Large intestine (tissue), 12 donors: ENCODE data around the gene FAM83C. TPM values are rescaled to one million over a fixed set of nuclear protein-coding genes. Genes with fewer than 3 reads are reported as not detected.
A peak's percentile ranks its signal among the peaks of the same experiment; 100 is the strongest.

Experiments
- DNase-seq, 2 donors: peaks; one replicate each; pipeline versions ENCODE4 v3.0.0 to v3.0.0-alpha.2; 2013
- H3K27ac ChIP-seq: one replicate; pipeline ENCODE4 v1.5.1; 2013; ENCODE audit warnings: low read length
- H3K27me3 ChIP-seq: 2 replicates; pipeline ENCODE4 v1.6.1; 2013; ENCODE audit warnings: low read length; ENCODE audit not compliant: control insufficient read depth, insufficient read depth
- H3K36me3 ChIP-seq: 2 replicates; pipeline ENCODE4 v1.6.1; 2013; ENCODE audit warnings: low read length; ENCODE audit not compliant: control insufficient read depth, insufficient read depth
- H3K4me1 ChIP-seq: one replicate; pipeline ENCODE4 v1.6.1; 2013; ENCODE audit warnings: low read length; ENCODE audit not compliant: control insufficient read depth, insufficient read depth
- H3K4me3 ChIP-seq: one replicate; pipeline ENCODE4 v1.5.1; 2013; ENCODE audit warnings: low read length
- H3K9me3 ChIP-seq: one replicate; pipeline ENCODE4 v1.6.1; 2013; ENCODE audit warnings: mild to moderate bottlenecking, low read depth, low read length, moderate library complexity; ENCODE audit not compliant: control insufficient read depth
- WGBS: methylation state at CpG from one replicate; pipeline ENCODE4 v1.1.5; 2013; ENCODE audit warnings: low lambda C conversion rate; ENCODE audit not compliant: insufficient coverage; 5-methylcytosine and 5-hydroxymethylcytosine counted together
- long read RNA-seq, 11 donors: transcript quantifications; one replicate each; lab custom pipeline, GENCODE V29; 2026
- polyA plus RNA-seq: library from polyadenylated mRNA; unstranded; fragments of 120-200 nt; gene quantifications from one replicate; pipeline ENCODE4 v1.2.1, GENCODE V29; 2013

Gene FAM83C
- polyA plus RNA-seq = 0.01 TPM
- long read RNA-seq, donor 1 = 0 reads
- long read RNA-seq, donor 2 = 0 reads
- long read RNA-seq, donor 3 = 0 reads
- long read RNA-seq, donor 4 = 0 reads
- long read RNA-seq, donor 5 = 0 reads
- long read RNA-seq, donor 6 = 0 reads
- long read RNA-seq, donor 7 = 0 reads
- long read RNA-seq, donor 8 = 0 reads
- long read RNA-seq, donor 9 = 0 reads
- long read RNA-seq, donor 10 = 0 reads
- long read RNA-seq, donor 11 = 0 reads

DNA sequence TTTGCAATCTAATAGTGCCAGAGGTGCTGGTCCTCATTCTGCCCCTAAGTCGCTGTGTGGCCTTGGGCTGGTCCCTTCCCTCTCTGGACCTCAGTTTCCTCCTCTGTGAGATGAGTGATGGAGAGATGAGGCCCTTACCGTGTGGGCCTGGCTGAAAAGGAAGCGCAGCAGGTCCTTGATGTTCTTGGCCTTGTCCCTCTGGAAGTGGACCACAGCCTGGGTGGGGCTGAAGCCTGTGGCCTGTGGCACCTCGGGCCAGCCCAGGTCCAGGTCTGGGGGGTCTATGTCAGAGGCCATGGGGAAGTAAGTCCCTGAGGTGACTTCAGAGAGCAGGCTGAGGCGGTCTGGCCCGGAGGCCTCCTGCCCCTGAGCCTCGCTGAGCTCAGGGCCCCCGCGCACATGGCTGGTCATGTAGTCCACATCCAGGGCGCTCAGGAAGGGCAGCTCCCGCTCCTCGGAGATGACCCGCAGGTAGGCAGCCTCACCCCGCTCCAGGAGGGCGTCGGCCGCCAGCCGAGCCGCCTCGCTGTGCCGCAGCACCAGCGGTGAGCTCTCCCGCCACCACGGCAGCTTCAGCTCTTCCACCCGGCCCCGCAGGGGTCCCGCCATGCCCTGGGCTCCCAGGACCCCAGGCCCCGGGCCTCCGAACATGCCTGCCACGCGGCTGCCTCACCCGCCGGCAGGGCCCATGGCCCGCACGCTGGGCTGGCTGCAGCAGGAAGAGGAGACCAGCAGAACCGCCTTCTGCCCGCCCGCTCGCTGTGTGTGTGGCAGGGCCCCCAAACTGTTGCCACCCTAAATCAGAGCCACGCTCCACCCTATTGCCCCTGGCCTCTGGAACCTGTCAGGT is at the start of gene FAM83C:
FAM83C (minus strand) TSS at position 772 of the 850 bp plus-strand sequence; CDS start at position 651, 121 bp downstream.
- Histone ChIP-seq H3K27ac (no peak within 1 kb of the TSS), H3K4me1 (peaks cover 17% of the 10 kb centered on the region), H3K27me3 (no peaks in the 10 kb centered on the region), H3K9me3 (no peaks in the 10 kb centered on the region), H3K4me3 (no peak within 1 kb of the TSS), H3K36me3 (no peaks in the 10 kb centered on the region)
- DNase-seq = no peak
- no CpG with 5 or more reads among the region's 40 CpGs for WGBS

DNA sequence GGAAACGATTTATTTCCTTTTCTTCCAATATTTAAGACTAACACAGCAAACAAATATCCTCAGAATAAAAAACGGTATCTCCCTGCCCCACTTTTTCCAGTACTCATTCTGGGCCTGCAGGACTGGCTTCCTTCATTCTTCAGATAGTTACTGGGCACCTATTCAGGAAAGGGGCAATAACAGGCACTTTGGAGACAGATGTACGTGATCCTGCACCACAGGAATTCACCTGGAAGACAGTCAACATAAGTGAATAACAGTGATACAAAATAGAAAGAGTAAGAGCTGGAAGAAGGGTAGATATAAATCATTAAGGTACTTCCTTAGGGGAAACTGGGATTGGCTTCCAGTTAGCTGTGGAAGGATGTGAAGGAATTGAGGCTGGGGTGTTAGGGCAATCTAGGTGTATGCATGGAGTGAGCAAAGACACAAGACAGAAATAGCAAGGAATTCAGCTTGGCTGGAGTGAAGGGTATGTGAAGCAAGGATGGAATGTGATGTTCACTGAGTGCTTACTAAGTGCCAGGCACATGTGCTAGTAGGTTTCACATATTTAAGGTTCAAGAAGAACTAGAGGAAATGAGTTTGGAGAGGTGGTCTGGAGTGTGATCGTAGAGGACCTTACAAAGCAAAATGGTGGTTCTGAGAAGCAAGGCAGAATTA is 49.3 kb upstream of the FAM83C start:
- Histone ChIP-seq H3K4me1 (no peaks in the 10 kb centered on the region), H3K4me3 (no peak overlapping the region), H3K36me3 (peaks cover 37% of the 10 kb centered on the region), H3K9me3 (no peaks in the 10 kb centered on the region), H3K27me3 (no peaks in the 10 kb centered on the region), H3K27ac (no peak overlapping the region)
- WGBS = 100% methylated on average over 1 of the region's 4 CpGs
- DNase-seq = no peak

DNA sequence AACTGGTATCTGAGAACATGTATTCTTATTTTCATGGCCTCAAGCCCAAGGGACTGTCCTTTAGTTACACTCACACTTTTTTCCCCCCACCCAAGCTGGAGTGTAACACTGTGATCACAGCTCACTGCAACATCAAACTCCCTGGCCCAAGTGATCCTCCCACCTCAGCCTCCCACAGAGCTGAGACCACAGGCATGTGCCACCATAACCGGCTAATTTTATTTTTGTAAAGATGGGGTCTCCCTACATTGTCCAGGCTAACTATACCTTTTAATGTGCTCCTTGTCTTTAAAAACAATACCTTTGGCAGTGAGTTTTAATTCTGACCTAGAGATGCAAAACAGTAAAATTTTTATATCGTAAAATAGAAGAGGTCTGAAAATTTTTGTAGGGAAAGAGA is 48.2 kb upstream of the FAM83C start:
- Histone ChIP-seq H3K4me3 (no peak overlapping the region), H3K9me3 (no peaks in the 10 kb centered on the region), H3K27ac (no peak overlapping the region), H3K36me3 (peaks cover 27% of the 10 kb centered on the region), H3K27me3 (no peaks in the 10 kb centered on the region), H3K4me1 (no peaks in the 10 kb centered on the region)
- no peak for DNase-seq
- 100% methylated on average over 1 of the region's 2 CpGs for whole genome bisulfite sequencing

DNA sequence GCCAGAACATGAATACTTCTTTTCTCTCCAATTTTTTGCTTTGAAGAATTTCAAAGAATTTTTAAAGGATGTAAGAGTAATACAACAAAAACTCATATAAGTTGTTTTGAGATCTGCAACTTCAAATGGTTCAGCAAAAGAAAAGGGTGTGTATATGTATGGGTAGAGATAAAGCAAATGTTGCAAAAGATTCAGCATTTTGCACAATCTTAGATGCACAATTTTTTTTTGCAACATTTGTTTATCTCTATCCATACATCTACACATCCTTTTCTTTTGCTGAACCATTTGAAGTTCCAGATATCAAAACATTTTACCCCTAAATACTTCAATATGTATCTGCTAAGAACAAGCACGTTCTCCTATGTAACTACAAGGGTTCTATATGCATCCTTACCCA is 47.4 kb upstream of the FAM83C start:
- Histone ChIP-seq H3K4me3 (no peak overlapping the region), H3K27ac (no peak overlapping the region), H3K27me3 (no peaks in the 10 kb centered on the region), H3K4me1 (no peaks in the 10 kb centered on the region), H3K36me3 (peaks cover 22% of the 10 kb centered on the region), H3K9me3 (no peaks in the 10 kb centered on the region)
- WGBS = no CpG with 5 or more reads among the region's 1 CpG
- no peak for DNase-seq

DNA sequence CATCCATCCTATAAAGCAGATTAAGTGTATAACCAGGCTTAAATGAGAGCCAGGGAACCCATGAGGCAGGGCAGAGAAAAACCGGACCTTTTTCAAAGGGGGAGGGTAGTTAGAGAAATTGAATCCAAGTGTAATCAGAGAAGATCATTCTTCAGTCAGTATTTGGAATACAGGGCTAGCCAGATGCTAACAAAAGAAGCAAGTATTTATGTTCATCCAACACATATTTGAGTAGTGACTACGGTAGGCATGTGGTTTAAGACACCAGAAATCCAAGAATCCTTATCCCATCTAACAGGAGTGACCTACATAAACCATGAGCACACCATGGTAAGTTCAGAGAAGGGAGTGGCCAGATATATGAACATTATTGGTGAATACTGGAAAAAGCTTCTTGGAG is 46.8 kb upstream of the FAM83C start:
- no CpG with 5 or more reads among the region's 2 CpGs for WGBS

DNA sequence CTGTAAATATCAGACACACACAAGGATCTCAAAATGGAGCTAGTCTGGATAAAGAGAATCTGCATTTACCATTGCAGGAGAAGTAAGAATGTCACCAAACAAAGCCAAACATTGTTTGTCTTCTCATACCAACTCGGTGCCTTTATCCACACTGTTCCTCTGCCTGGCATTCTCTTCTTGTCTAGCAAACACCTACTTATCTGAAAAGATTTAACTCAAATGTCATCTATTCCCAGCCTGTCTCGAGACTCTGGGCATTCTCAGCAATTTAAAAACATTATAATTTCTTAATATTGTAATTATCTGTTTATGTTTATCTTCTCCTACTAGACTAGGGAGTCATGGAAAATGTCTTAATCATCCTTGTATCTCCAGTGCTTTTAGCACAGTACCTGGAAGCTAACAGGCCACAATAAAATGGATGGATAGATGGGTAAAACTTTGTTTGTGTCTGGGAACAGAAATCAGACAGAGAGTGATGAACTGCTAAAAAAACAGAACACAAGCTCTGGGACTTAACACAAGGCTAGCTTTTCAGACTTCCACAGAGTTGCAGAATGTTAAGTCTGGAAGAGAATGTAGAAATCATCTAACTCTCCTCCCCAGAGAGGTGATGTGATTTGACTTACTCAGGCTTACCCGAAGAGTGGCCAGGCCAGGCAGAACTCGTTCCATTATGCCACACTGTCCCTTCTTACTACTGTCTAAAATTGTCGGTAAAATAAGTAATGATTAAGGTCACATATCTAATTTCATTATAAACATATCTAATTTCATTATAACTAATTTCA is 42.3 kb upstream of the FAM83C start:
- no peak for DNase-seq
- Histone ChIP-seq H3K27me3 (no peaks in the 10 kb centered on the region), H3K4me1 (peaks cover 3% of the 10 kb centered on the region), H3K27ac (no peak overlapping the region), H3K36me3 (peaks cover 2% of the 10 kb centered on the region), H3K9me3 (no peaks in the 10 kb centered on the region), H3K4me3 (no peak overlapping the region)
- WGBS = 90% methylated on average over 4 of the region's 5 CpGs

More for the DNA sequence above, 46.8 kb upstream of the FAM83C start:
- peaks cover 17% of the 10 kb centered on the region for H3K36me3 ChIP-seq
- H3K4me3 ChIP-seq = no peak overlapping the region
- DNase-seq = peak in 1 of 2 donors; percentile 5
- H3K9me3 ChIP-seq = no peaks in the 10 kb centered on the region
- no peaks in the 10 kb centered on the region for H3K4me1 ChIP-seq
- H3K27me3 ChIP-seq = no peaks in the 10 kb centered on the region
- no peak overlapping the region for H3K27ac ChIP-seq

DNA sequence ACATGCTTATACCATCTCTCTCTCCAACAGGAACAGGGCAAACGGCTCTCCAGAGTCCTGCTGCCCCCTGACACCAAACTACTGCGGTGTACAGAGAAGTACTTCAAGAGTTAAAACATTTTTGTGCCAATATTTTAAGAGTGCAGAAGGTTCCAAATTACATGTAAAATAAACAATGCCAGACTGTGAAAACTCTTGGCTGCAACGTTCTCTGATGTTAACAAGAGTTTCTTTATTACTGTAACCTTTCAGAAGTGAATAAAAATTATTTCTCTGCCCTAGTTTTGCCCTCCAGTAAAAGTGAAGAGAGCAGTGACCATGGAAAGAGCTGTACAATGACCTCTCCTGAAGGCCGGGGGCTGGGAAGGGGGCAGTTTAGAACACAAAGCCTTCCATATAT is 41.4 kb upstream of the FAM83C start:
- no peak for DNase-seq
- Histone ChIP-seq H3K27me3 (no peaks in the 10 kb centered on the region), H3K4me1 (peaks cover 12% of the 10 kb centered on the region), H3K4me3 (no peak overlapping the region), H3K36me3 (peaks cover 2% of the 10 kb centered on the region), H3K9me3 (no peaks in the 10 kb centered on the region), H3K27ac (no peak overlapping the region)
- no CpG with 5 or more reads among the region's 4 CpGs for WGBS

DNA sequence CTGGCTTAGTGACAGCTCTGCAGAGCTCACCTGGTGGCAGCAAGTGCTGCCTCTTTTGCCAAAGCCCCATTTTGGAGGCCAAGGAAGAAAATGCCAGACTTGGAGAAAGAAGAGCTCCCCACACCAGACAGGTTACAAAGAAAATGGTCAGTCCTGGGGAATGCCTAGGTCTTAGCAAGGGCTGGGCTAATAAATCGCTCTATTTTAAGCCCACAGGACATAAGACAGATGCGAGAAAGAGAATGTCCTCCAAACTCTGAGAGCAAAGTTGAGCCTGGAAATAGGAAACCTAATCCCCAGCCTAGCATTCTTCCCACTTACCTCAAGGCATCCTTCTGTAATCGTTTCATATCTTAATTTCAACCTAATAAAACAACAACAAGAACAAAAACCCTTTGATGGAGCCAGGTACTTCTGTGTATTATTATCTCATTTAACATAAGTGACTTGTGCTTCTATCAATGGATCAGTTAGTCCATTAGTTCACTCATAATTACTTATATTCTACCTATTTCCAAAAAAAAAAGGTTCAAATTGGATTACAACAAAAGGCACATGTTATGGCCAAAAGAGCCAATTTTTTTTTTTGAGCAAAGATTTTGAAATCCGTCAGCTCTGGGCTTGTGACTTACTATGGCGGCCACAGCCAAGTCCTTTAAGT is 40.4 kb upstream of the FAM83C start:
- 83% methylated on average over 1 of the region's 5 CpGs for WGBS
- Histone ChIP-seq H3K4me3 (no peak overlapping the region), H3K4me1 (peaks cover 21% of the 10 kb centered on the region), H3K27ac (no peak overlapping the region), H3K36me3 (peaks cover 2% of the 10 kb centered on the region), H3K27me3 (no peaks in the 10 kb centered on the region), H3K9me3 (no peaks in the 10 kb centered on the region)
- no peak for DNase-seq

DNA sequence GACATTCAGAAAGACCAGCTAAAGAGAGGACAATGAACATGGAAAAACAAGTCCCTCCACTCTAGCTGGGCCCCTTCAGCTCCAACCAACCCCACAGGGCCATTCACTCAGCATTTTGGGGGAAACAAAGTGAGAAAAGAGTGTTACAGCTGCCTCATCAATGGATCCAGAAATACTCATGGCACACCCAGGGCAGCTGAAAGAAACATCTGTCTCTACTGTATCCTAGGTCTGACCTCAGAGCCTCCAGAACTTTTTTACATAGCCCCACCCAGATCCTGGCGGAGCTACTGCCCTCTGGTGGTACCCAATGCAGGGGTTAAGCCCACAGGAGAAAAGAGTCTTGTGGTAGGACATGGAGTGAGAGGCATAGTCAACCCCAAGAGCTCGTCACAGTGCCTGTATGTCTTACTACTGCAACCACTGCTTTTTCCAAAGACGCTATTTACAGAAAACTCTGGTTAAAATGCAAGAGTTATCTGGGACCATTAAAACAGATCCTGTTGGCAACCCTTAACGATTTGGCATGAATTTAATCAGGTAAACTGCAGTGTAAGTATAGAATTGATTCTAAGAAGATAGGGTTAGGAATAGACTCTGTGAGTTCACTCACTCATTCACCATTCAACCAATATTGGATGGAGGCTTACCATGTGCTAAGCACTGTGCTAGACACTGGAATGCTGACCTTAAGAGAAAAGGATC is 37.4 kb upstream of the FAM83C start:
- Histone ChIP-seq H3K27ac (peak overlapping the region; percentile 84), H3K27me3 (no peaks in the 10 kb centered on the region), H3K9me3 (no peaks in the 10 kb centered on the region), H3K4me1 (peaks cover 41% of the 10 kb centered on the region), H3K36me3 (peaks cover 2% of the 10 kb centered on the region), H3K4me3 (no peak overlapping the region)
- peak; percentile 57 to 68 for DNase-seq
- WGBS = no CpG with 5 or more reads among the region's 4 CpGs
